K562 (cell line): ENCODE results near the gene CCDC69. TPM values are rescaled to one million over a fixed set of nuclear protein-coding genes. Genes with fewer than 3 reads are reported as not detected.

Experiments
- CHCHD3 ChIP-seq: fragments of 250-450 bp; sonication (Bioruptor Pico); IDR thresholded peaks from 2 replicates; pipeline ENCODE4 v2.1.2; 2022; ENCODE audit warnings: mild to moderate bottlenecking
- E2F3 ChIP-seq: fragments of 250-450 bp; sonication (Bioruptor Pico); IDR thresholded peaks from 2 replicates; pipeline ENCODE4 v1.4.0; 2020; ENCODE audit warnings: mild to moderate bottlenecking
- FOSL1 ChIP-seq: fragments of 200-800 bp; sonication (Bioruptor generic); conservative IDR thresholded peaks from 2 replicates; pipeline ENCODE4 v1.6.1; 2016; ENCODE audit warnings: missing genetic modification characterization, missing compliant biosample characterization
- GATAD2A ChIP-seq: fragments of 450-650 bp; IDR thresholded peaks from 2 replicates; pipeline ENCODE4 v1.6.1; 2017
- MAFK ChIP-seq: IDR thresholded peaks from 2 replicates; pipeline ENCODE4 v1.6.1; 2011; ENCODE audit warnings: low read length, improper control_type of control experiment
- POLR3G ChIP-seq: IDR thresholded peaks from 2 replicates; pipeline ENCODE4 v1.6.1; 2011; ENCODE audit not compliant: insufficient read length, insufficient replicate concordance; ENCODE audit errors: extremely low read depth
- RBM15 ChIP-seq: fragments of 200-400 bp; formaldehyde crosslinking; IDR thresholded peaks from 2 replicates; pipeline ENCODE4 v1.6.1; 2018; ENCODE audit warnings: mild to moderate bottlenecking, low read length, moderate library complexity; ENCODE audit not compliant: insufficient read depth
- RCOR1 ChIP-seq, 2 experiments: IDR thresholded peaks; 2 replicates each; pipeline ENCODE4 v1.6.1; 2012; ENCODE audit warnings: low read depth in 2 of 2, low read length in 2 of 2, borderline replicate concordance in 1 of 2, improper control_type of control experiment in 1 of 2
- XRCC3 ChIP-seq: fragments of 450-650 bp; IDR thresholded peaks from 2 replicates; pipeline ENCODE4 v1.6.1; 2017; ENCODE audit warnings: mild to moderate bottlenecking, moderate library complexity
- ZKSCAN1 ChIP-seq: fragments of 150-350 bp; IDR thresholded peaks from 2 replicates; pipeline ENCODE4 v1.6.1; 2016; ENCODE audit warnings: low read depth, low read length
- ZNF764 ChIP-seq: fragments of 250-450 bp; sonication (Bioruptor Pico); IDR thresholded peaks from 2 replicates; pipeline ENCODE4 v1.4.0; 2020; ENCODE audit warnings: low read depth, mild to moderate bottlenecking, moderate library complexity
- ZNF830 ChIP-seq: fragments of 250-450 bp; sonication (Bioruptor Pico); IDR thresholded peaks from 2 replicates; pipeline ENCODE4 v1.5.0; 2021; ENCODE audit warnings: mild to moderate bottlenecking
- polyA plus RNA-seq, 8 experiments: library from polyadenylated mRNA; depleted of rRNA in 4 of 8; stranded (reverse) in 5 of 8; unstranded in 3 of 8; fragments of >200 nt; fragmentation: Nextera tagmentation in 2 of 8; fragmentation: Illumina TruSeq in 1 of 8; extraction: Ambion mirVana in 2 of 8; extraction: Trizol in 1 of 8; gene quantifications; 2 replicates each; pipeline versions ENCODE4 v1.2.1 to v1.2.3, GENCODE V29; 2011 to 2014; ENCODE audit warnings: inconsistent platforms in 1 of 8, missing spikeins in 1 of 8
- total RNA-seq, 7 experiments: library from RNA; depleted of rRNA in 6 of 7; stranded (reverse); fragments of >200 nt in 6 of 7; fragmentation: Illumina TruSeq in 2 of 7; extraction: Trizol in 2 of 7; gene quantifications; 2 replicates each; pipeline versions ENCODE4 v1.2.1 to v1.2.3, GENCODE V29; 2011 to 2021; ENCODE audit warnings: low replicate concordance in 1 of 7
- TF ChIP-seq, protein P1 (sequence below): fragments of 150-350 bp; IDR thresholded peaks from 2 replicates; pipeline ENCODE4 v1.6.1; 2014; ENCODE audit warnings: low read depth, mild to moderate bottlenecking, low read length, borderline replicate concordance
- TF ChIP-seq, protein P2 (sequence below): fragments of 450-650 bp; IDR thresholded peaks from 2 replicates; pipeline ENCODE4 v1.7.1; 2018; ENCODE audit warnings: mild to moderate bottlenecking, low read depth; ENCODE audit not compliant: partially characterized antibody
- TF ChIP-seq, protein P3 (sequence below), 2 experiments: fragments of 450-650 bp; IDR thresholded peaks; 2 replicates each; pipeline ENCODE4 v1.6.1; 2018; ENCODE audit warnings: mild to moderate bottlenecking in 2 of 2, low read depth in 1 of 2; ENCODE audit not compliant: partially characterized antibody in 2 of 2
- TF ChIP-seq, protein P4 (sequence below): conservative IDR thresholded peaks from 2 replicates; pipeline ENCODE4 v1.6.1; 2011; ENCODE audit warnings: low read depth, mild to moderate bottlenecking, low read length; ENCODE audit not compliant: control insufficient read depth

CCDC69 gene
- total and polyA plus RNA-seq, 9 of the 15 experiments (the other 6 are each of a cell fraction or from before 2014, with no cell fraction given), result 0.65 to 12.2 (median 7.6) TPM

DNA sequence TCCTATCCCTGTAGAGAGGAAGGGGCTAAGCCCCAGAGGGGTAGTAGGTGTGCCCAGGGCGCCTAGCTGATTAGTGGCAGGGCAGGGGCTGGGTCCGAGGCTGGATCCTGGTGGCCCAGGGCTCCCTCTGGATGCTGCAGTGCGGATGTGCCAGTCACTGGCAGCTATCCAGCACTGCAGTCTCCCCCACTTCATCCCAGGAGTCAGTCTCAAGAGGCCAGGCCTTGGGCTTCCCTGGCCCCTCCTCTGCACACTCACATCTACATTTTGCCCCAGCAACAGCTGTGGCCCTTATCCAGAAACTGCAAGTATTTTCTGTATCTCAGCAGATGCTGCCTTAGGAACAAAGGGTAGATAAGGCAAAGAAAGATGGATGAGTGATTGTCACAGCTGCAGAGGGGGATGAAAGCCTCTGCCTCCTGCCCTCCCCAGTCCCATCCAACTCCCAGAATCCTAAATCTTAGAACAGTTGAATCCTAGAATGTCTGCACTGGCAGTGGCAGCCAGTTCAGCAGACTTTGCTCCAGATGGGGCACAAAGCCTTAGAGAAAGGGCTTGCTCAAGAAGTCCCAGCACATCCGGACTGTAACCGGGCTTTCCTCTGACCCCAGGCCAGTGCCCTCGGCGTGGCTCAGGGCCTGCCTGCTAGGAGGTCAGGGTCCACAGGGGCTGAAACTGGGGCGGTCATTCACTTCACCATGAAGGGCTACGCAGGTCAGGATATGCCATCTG is 68.0 kb downstream of the CCDC69 start (continued):
- TF ChIP-seq POLR3G, result no peak
- no peak for TF ChIP-seq FOSL1 (tag)
- no peak for TF ChIP-seq E2F3 (CRISPR knock-in tag)
- TF ChIP-seq MAFK, result no peak
- TF ChIP-seq, protein P1, sequence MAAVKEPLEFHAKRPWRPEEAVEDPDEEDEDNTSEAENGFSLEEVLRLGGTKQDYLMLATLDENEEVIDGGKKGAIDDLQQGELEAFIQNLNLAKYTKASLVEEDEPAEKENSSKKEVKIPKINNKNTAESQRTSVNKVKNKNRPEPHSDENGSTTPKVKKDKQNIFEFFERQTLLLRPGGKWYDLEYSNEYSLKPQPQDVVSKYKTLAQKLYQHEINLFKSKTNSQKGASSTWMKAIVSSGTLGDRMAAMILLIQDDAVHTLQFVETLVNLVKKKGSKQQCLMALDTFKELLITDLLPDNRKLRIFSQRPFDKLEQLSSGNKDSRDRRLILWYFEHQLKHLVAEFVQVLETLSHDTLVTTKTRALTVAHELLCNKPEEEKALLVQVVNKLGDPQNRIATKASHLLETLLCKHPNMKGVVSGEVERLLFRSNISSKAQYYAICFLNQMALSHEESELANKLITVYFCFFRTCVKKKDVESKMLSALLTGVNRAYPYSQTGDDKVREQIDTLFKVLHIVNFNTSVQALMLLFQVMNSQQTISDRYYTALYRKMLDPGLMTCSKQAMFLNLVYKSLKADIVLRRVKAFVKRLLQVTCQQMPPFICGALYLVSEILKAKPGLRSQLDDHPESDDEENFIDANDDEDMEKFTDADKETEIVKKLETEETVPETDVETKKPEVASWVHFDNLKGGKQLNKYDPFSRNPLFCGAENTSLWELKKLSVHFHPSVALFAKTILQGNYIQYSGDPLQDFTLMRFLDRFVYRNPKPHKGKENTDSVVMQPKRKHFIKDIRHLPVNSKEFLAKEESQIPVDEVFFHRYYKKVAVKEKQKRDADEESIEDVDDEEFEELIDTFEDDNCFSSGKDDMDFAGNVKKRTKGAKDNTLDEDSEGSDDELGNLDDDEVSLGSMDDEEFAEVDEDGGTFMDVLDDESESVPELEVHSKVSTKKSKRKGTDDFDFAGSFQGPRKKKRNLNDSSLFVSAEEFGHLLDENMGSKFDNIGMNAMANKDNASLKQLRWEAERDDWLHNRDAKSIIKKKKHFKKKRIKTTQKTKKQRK, result no peak
- no peak for TF ChIP-seq ZNF830
- TF ChIP-seq, protein P2, sequence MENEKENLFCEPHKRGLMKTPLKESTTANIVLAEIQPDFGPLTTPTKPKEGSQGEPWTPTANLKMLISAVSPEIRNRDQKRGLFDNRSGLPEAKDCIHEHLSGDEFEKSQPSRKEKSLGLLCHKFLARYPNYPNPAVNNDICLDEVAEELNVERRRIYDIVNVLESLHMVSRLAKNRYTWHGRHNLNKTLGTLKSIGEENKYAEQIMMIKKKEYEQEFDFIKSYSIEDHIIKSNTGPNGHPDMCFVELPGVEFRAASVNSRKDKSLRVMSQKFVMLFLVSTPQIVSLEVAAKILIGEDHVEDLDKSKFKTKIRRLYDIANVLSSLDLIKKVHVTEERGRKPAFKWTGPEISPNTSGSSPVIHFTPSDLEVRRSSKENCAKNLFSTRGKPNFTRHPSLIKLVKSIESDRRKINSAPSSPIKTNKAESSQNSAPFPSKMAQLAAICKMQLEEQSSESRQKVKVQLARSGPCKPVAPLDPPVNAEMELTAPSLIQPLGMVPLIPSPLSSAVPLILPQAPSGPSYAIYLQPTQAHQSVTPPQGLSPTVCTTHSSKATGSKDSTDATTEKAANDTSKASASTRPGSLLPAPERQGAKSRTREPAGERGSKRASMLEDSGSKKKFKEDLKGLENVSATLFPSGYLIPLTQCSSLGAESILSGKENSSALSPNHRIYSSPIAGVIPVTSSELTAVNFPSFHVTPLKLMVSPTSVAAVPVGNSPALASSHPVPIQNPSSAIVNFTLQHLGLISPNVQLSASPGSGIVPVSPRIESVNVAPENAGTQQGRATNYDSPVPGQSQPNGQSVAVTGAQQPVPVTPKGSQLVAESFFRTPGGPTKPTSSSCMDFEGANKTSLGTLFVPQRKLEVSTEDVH, result no peak
- TF ChIP-seq RBM15, result no peak
- TF ChIP-seq GATAD2A, result no peak
- TF ChIP-seq, protein P3, sequence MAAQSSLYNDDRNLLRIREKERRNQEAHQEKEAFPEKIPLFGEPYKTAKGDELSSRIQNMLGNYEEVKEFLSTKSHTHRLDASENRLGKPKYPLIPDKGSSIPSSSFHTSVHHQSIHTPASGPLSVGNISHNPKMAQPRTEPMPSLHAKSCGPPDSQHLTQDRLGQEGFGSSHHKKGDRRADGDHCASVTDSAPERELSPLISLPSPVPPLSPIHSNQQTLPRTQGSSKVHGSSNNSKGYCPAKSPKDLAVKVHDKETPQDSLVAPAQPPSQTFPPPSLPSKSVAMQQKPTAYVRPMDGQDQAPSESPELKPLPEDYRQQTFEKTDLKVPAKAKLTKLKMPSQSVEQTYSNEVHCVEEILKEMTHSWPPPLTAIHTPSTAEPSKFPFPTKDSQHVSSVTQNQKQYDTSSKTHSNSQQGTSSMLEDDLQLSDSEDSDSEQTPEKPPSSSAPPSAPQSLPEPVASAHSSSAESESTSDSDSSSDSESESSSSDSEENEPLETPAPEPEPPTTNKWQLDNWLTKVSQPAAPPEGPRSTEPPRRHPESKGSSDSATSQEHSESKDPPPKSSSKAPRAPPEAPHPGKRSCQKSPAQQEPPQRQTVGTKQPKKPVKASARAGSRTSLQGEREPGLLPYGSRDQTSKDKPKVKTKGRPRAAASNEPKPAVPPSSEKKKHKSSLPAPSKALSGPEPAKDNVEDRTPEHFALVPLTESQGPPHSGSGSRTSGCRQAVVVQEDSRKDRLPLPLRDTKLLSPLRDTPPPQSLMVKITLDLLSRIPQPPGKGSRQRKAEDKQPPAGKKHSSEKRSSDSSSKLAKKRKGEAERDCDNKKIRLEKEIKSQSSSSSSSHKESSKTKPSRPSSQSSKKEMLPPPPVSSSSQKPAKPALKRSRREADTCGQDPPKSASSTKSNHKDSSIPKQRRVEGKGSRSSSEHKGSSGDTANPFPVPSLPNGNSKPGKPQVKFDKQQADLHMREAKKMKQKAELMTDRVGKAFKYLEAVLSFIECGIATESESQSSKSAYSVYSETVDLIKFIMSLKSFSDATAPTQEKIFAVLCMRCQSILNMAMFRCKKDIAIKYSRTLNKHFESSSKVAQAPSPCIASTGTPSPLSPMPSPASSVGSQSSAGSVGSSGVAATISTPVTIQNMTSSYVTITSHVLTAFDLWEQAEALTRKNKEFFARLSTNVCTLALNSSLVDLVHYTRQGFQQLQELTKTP (IDR thresholded peaks at IDR 0.05; ENCODE audit: low read depth in 1 of 2, partially characterized antibody in 2 of 2), result no peak
- TF ChIP-seq CHCHD3 (CRISPR knock-in tag), result no peak
- no peak for TF ChIP-seq ZNF764 (CRISPR knock-in tag)
- TF ChIP-seq ZKSCAN1, result no peak
- no peak for TF ChIP-seq XRCC3
- TF ChIP-seq, protein P4, sequence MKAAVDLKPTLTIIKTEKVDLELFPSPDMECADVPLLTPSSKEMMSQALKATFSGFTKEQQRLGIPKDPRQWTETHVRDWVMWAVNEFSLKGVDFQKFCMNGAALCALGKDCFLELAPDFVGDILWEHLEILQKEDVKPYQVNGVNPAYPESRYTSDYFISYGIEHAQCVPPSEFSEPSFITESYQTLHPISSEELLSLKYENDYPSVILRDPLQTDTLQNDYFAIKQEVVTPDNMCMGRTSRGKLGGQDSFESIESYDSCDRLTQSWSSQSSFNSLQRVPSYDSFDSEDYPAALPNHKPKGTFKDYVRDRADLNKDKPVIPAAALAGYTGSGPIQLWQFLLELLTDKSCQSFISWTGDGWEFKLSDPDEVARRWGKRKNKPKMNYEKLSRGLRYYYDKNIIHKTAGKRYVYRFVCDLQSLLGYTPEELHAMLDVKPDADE, result no peak
- 0 out of 4 replicates have a peak, but pooled peaks of 1 of the 2 experiments have one; percentile 8 for TF ChIP-seq RCOR1 (IDR thresholded peaks at IDR 0.05; ENCODE audit: borderline replicate concordance in 1 of 2, low read depth in 2 of 2, low read length in 2 of 2)
